ENCODE results near the gene ERAL1. TPM values are rescaled to one million over a fixed set of nuclear protein-coding genes. Genes with fewer than 3 reads are reported as not detected.
A peak's percentile ranks its signal among the peaks of the same experiment; 100 is the strongest.

The ERAL1 gene
- total and polyA plus RNA-seq, 10 donors, result 28.4 to 51.9 (median 38.7) TPM

DNA sequence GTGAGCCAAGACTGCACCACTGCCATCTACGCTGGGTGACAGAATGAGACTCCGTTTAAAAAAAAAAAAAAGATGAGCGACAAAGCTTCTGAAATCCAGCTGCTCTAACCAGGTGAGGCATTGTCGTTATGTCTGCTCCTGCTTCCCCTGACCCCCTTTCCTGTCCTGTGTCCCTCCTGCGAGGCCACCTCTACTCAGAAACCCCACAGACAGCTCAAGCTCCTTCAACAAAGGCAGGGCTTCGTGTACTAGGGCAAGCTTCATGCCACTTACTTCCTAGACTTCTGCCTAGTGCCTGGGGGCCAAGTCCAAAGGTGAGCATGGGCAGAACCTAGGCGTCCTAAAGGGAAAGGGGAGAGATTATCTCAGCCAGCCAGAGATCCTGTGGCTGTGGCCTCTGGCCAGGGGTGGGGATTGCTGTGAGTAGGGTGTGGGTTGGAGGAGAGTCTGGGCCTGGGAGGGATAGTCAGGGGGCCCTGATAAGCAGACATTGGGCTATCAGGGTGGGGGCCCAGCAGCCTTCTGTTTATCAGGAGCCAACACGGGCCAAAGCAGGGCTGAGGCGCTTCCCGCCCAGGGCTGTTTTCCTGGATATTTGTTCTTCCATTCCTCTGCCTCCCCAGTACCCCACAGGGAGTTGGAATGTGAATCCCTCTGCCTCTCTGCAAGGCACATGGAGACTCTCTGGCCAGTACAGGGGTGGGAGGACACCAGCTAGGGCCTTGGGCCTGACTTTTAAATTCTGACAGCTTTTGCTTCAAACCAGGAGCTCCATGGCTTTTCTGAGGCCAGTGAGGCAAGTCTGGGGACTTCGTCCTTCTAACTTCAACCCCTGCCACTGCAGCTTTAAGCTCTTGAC lies 10.4 kb downstream of the ERAL1 start:
- peak overlapping the region in 5 of 8 donors; percentile 22 to 43 (median 37) for H3K27ac ChIP-seq
- H3K4me1 ChIP-seq, result peaks cover 0 to 15% (median 4%) of the 10 kb centered on the region in 6 donors
- no peaks in the 10 kb centered on the region for H3K27me3 ChIP-seq (replicated peaks in 1 of 7)
- intact Hi-C loops (cut with DNase I; ENCODE audit: low total_unique reads), result no loop called here
- 78 to 85% (median 82%) methylated on average over 11 of the region's 11 CpGs for WGBS, 5 donors
- H3K4me3 ChIP-seq, result no peak overlapping the region
- no peaks in the 10 kb centered on the region for H3K9me3 ChIP-seq
- DNase-seq, result no peak
- H3K36me3 ChIP-seq, result peaks cover 0 to 19% (median 10%) of the 10 kb centered on the region in 6 donors
- TF ChIP-seq POLR2AphosphoS5 (IDR thresholded peaks at IDR 0.05), result no peak
- TF ChIP-seq, protein P1, sequence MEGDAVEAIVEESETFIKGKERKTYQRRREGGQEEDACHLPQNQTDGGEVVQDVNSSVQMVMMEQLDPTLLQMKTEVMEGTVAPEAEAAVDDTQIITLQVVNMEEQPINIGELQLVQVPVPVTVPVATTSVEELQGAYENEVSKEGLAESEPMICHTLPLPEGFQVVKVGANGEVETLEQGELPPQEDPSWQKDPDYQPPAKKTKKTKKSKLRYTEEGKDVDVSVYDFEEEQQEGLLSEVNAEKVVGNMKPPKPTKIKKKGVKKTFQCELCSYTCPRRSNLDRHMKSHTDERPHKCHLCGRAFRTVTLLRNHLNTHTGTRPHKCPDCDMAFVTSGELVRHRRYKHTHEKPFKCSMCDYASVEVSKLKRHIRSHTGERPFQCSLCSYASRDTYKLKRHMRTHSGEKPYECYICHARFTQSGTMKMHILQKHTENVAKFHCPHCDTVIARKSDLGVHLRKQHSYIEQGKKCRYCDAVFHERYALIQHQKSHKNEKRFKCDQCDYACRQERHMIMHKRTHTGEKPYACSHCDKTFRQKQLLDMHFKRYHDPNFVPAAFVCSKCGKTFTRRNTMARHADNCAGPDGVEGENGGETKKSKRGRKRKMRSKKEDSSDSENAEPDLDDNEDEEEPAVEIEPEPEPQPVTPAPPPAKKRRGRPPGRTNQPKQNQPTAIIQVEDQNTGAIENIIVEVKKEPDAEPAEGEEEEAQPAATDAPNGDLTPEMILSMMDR (IDR thresholded peaks at IDR 0.05 in 8 of 11, conservative IDR thresholded peaks at IDR 0.05 in 3 of 11), result no peak
- no peak for TF ChIP-seq POLR2A (IDR thresholded peaks at IDR 0.05)

DNA sequence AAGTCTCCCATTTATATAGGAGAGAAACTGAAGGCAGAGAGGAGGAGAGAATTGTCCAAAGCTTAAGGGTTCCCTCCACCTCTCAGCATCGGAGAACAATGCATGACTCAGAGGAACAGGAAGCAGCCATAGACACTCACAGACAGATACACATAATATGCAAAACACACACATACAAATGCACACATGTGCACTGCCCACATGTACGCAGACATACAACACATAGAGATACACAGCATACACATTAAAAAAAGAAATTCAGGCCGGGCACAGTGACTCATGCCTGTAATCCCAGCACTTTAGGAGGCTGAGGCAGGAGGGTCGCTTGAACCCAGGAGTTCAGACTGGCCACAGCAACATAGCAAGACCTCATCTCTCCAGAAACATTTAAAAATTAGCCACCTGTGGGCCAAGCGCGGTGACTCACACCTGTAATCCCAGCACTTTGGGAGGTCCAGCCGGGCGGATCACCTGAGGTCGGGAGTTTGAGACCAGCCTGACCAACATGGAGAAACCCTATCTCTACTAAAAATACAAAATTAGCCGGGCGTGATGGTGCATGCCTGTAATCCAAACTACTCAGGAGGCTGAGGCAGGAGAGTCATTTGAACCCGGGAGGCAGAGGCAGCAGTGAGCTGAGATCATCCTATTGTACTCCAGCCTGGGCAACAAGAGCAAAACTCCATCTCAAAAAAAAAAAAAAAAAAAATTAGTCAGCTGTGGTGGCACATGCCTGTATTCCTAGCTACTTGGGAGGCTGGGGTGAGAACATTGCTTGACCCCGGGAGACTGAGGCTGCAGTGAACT lies 11.3 kb downstream of the ERAL1 start:
- TF ChIP-seq POLR2A (IDR thresholded peaks at IDR 0.05), result no peak
- TF ChIP-seq, protein P1 (IDR thresholded peaks at IDR 0.05 in 8 of 11, conservative IDR thresholded peaks at IDR 0.05 in 3 of 11), result no peak
- TF ChIP-seq POLR2AphosphoS5 (IDR thresholded peaks at IDR 0.05), result no peak
- Histone ChIP-seq H3K9me3 (no peaks in the 10 kb centered on the region), H3K27me3 (replicated peaks in 1 of 7) (no peaks in the 10 kb centered on the region), H3K4me3 (no peak overlapping the region), H3K4me1 (peaks cover 0 to 24% (median 9%) of the 10 kb centered on the region in 6 donors), H3K36me3 (peaks cover 0 to 9% (median 1%) of the 10 kb centered on the region in 6 donors), H3K27ac (peak overlapping the region in 5 of 8 donors; percentile 22 to 43 (median 37))
- intact Hi-C loops (cut with DNase I; ENCODE audit: low total_unique reads), result no loop called here
- DNase-seq, result no peak
- 80 to 89% (median 88%) methylated on average over 13 of the region's 13 CpGs for WGBS, 5 donors

DNA sequence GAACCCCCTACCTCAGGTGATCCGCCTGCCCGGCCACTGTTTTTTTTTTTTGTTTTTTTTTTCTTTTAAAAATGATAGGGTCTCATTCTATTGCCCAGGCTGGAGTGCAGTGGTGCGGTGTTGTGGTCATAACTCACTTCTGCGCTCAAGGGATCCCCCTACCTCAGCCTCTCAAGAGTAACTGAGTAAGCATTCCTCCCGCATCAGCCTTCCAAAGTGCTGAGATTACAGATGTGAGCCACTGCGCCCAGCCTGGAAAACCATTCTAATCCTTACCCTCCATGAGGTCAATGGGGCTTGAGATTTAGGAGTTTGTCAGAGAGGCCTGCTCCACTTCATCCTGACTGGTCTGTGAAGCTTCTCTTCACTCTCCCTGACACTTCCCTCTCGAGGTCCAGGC lies 12.5 kb downstream of the ERAL1 start:
- peaks cover 0 to 34% (median 15%) of the 10 kb centered on the region in 6 donors for H3K4me1 ChIP-seq
- H3K9me3 ChIP-seq, result no peaks in the 10 kb centered on the region
- H3K27ac ChIP-seq, result no peak overlapping the region
- no peak for DNase-seq
- no peaks in the 10 kb centered on the region for H3K36me3 ChIP-seq
- no peaks in the 10 kb centered on the region for H3K27me3 ChIP-seq (replicated peaks in 1 of 7)
- TF ChIP-seq, protein P1 (IDR thresholded peaks at IDR 0.05 in 8 of 11, conservative IDR thresholded peaks at IDR 0.05 in 3 of 11), result no peak
- TF ChIP-seq POLR2A (IDR thresholded peaks at IDR 0.05), result no peak
- TF ChIP-seq POLR2AphosphoS5 (IDR thresholded peaks at IDR 0.05), result no peak
- H3K4me3 ChIP-seq, result no peak overlapping the region
- intact Hi-C loops (cut with DNase I; ENCODE audit: low total_unique reads), result no loop called here
- 91 to 96% (median 95%) methylated on average over 7 of the region's 7 CpGs for WGBS, 5 donors
